B cell (primary cell): ENCODE measurements around the gene B4GALT1. TPM values are rescaled to one million over a fixed set of nuclear protein-coding genes. Genes with fewer than 3 reads are reported as not detected.

Source experiments
- ATAC-seq: fragments of 200-7000 bp; cut with Tn5 transposase; one replicate; pipeline ENCODE4 v1.10.0; 2021; ENCODE audit warnings: low read depth, mild to moderate bottlenecking, moderate number of reproducible peaks, moderate library complexity
- CTCF ChIA-PET: fragments of 350-600 bp; sonication (Branson Sonifier 250); formaldehyde crosslinking; loops from one replicate; lab custom pipeline; 2021; ENCODE audit warnings: antibody characterized with exemption, inconsistent platforms; lab: Charles Lee
- POLR2A ChIA-PET: fragments of 350-600 bp; sonication (Branson Sonifier 250); formaldehyde crosslinking; loops from one replicate; lab custom pipeline; 2021; ENCODE audit warnings: antibody characterized with exemption; lab: Charles Lee
- DNase-seq: peaks from one replicate; pipeline ENCODE4 v3.0.0; 2013
- H2AFZ ChIP-seq: 2 replicates; pipeline ENCODE4 v1.6.1; 2012; ENCODE audit warnings: mild to moderate bottlenecking, low read depth, low read length; ENCODE audit not compliant: insufficient read depth, poor library complexity, severe bottlenecking
- H3K27ac ChIP-seq, 2 donors: 1 replicate in 1 of 2; 2 replicates in 1 of 2; pipeline ENCODE4 v1.5.1; 2012 to 2013; ENCODE audit warnings: low read length in 2 of 2, mild to moderate bottlenecking in 2 of 2, moderate library complexity in 1 of 2
- H3K27me3 ChIP-seq, 4 experiments: fragments of 200-600 bp in 1 of 4; sonication (generic) in 1 of 4; replicated peaks in 1 of 4; 1 replicate in 2 of 4; 2 replicates in 2 of 4; pipeline versions ENCODE4 v1.6.1 to v1.7.0; 2013 to 2016; ENCODE audit warnings: low read length in 3 of 4, mild to moderate bottlenecking in 2 of 4, mixed read lengths in 1 of 4, moderate library complexity in 1 of 4; ENCODE audit not compliant: insufficient read depth in 4 of 4, control insufficient read depth in 3 of 4; ENCODE audit errors: control extremely low read depth in 1 of 4
- H3K36me3 ChIP-seq, 2 experiments: replicated peaks in 1 of 2; 1 replicate in 1 of 2; 2 replicates in 1 of 2; pipeline versions ENCODE4 v1.6.1 to v1.7.1; 2013; ENCODE audit warnings: low read length in 1 of 2; ENCODE audit not compliant: insufficient read depth in 2 of 2, control insufficient read depth in 1 of 2; ENCODE audit errors: control extremely low read depth in 1 of 2, extremely low read depth in 1 of 2
- H3K4me1 ChIP-seq, 2 donors: fragments of 200-600 bp in 1 of 2; sonication (generic) in 1 of 2; 1 replicate in 1 of 2; 2 replicates in 1 of 2; pipeline versions ENCODE4 v1.5.1 to v1.6.1; 2013 to 2017; ENCODE audit warnings: low read length in 2 of 2; ENCODE audit not compliant: control insufficient read depth in 2 of 2, insufficient read depth in 2 of 2
- H3K4me2 ChIP-seq: replicated peaks from 2 replicates; pipeline ENCODE3; 2012; ENCODE audit warnings: mild to moderate bottlenecking, low read depth, low read length; ENCODE audit not compliant: poor library complexity, severe bottlenecking
- H3K4me3 ChIP-seq, 5 experiments: fragments of 200-600 bp in 1 of 5; sonication (generic) in 1 of 5; 1 replicate in 3 of 5; 2 replicates in 2 of 5; pipeline versions ENCODE4 v1.5.1 to v1.7.0; 2011 to 2016; ENCODE audit warnings: low read length in 4 of 5, mild to moderate bottlenecking in 4 of 5, low read depth in 2 of 5, control low read depth in 1 of 5, moderate library complexity in 1 of 5; ENCODE audit not compliant: insufficient read depth in 1 of 5; ENCODE audit errors: control extremely low read depth in 1 of 5, extremely low read depth in 1 of 5
- H3K79me2 ChIP-seq: fragments of 200-600 bp; sonication (generic); one replicate; pipeline ENCODE4 v1.6.0; 2016; ENCODE audit warnings: low read length; ENCODE audit not compliant: control insufficient read depth, insufficient read depth
- H3K9ac ChIP-seq: fragments of 200-600 bp; sonication (generic); 2 replicates; pipeline ENCODE4 v1.6.1; 2017; ENCODE audit warnings: mild to moderate bottlenecking, low read length, moderate library complexity
- H3K9me3 ChIP-seq, 3 donors: one replicate each; pipeline versions ENCODE4 v1.6.1 to v1.7.1; 2013; ENCODE audit warnings: low read length in 2 of 3; ENCODE audit not compliant: control insufficient read depth in 2 of 3, insufficient read depth in 1 of 3; ENCODE audit errors: control extremely low read depth in 1 of 3
- H4K20me1 ChIP-seq: 2 replicates; pipeline ENCODE4 v1.6.0; 2012; ENCODE audit warnings: mild to moderate bottlenecking, low read length; ENCODE audit not compliant: insufficient read depth, control insufficient read depth, poor library complexity, severe bottlenecking
- H3K27ac Mint-ChIP-seq: one replicate; pipeline ENCODE4 v1.8.0; 2021; ENCODE audit warnings: mixed read lengths
- H3K27me3 Mint-ChIP-seq: one replicate; pipeline ENCODE4 v1.8.0; 2021; ENCODE audit warnings: mixed read lengths
- H3K4me1 Mint-ChIP-seq: one replicate; pipeline ENCODE4 v1.8.0; 2021; ENCODE audit warnings: mixed read lengths
- H3K4me3 Mint-ChIP-seq: one replicate; pipeline ENCODE4 v1.8.0; 2021; ENCODE audit warnings: mixed read lengths
- H3K9me3 Mint-ChIP-seq: one replicate; pipeline ENCODE4 v1.8.0; 2022; ENCODE audit warnings: mixed read lengths; ENCODE audit not compliant: insufficient read depth
- EZH2 ChIP-seq: IDR thresholded peaks from 2 replicates; pipeline ENCODE4 v1.6.1; 2012; ENCODE audit warnings: borderline replicate concordance, low read depth, mild to moderate bottlenecking, moderate library complexity, low read length; ENCODE audit not compliant: insufficient read depth, poor library complexity, severe bottlenecking
- WGBS: methylation state at CpG from one replicate; pipeline ENCODE4 v1.1.5; 2013; ENCODE audit warnings: missing lambda C conversion rate; ENCODE audit not compliant: insufficient coverage; 5-methylcytosine and 5-hydroxymethylcytosine counted together
- intact Hi-C: fragments of 100-400 bp; cut with micrococcal nuclease; formaldehyde crosslinking; loops from one replicate; pipeline ENCODE4 v1.10.0; 2022
- polyA plus RNA-seq: library from polyadenylated mRNA; depleted of rRNA; stranded (reverse); fragments of >200 nt; gene quantifications from 2 replicates; pipeline ENCODE4 v1.2.3, GENCODE V29; 2012
- total RNA-seq, 2 donors: library from RNA; stranded (reverse); fragments of 120-200 nt in 1 of 2; gene quantifications; 1 replicate in 1 of 2; 2 replicates in 1 of 2; pipeline versions ENCODE4 v1.2.3 to v1.2.4, GENCODE V29; 2013 to 2022
- TF ChIP-seq, protein P1 (sequence below): fragments of 200-600 bp; IDR thresholded peaks from one replicate; pipeline ENCODE4 v1.8.0; 2022; ENCODE audit warnings: antibody characterized with exemption, mild to moderate bottlenecking

B4GALT1 gene
- total and polyA plus RNA-seq, 2 donors (not counting 1 experiment from before 2014, with no cell fraction given) = 49.2 to 201 TPM

DNA sequence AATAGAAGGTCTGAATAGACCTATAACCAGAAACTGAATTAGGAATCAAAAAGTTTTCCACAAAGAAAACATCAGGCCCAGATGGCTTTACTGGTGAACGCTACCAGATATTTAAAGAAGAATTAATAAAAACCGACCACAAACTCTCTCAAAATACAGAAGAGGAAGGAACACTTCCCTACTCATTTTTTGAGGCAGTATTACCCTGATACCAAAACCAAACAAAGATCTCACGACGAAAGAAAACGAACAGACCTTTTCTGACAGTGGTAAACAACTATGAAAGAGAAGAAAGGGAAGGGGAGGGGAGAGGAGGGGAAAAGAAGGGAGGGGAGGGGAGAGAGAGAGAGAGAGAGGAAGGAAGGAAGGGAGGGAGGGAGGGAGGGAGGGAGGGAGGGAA is 13.5 kb downstream of the B4GALT1 start:
- Mint-ChIP-seq H3K27ac (peak overlapping the region; percentile 84), H3K9me3 (no peaks in the 10 kb centered on the region), H3K4me3 (peak overlapping the region; percentile 72), H3K27me3 (no peaks in the 10 kb centered on the region), H3K4me1 (peaks cover 85% of the 10 kb centered on the region)
- no peak for TF ChIP-seq EZH2
- TF ChIP-seq, protein P1, sequence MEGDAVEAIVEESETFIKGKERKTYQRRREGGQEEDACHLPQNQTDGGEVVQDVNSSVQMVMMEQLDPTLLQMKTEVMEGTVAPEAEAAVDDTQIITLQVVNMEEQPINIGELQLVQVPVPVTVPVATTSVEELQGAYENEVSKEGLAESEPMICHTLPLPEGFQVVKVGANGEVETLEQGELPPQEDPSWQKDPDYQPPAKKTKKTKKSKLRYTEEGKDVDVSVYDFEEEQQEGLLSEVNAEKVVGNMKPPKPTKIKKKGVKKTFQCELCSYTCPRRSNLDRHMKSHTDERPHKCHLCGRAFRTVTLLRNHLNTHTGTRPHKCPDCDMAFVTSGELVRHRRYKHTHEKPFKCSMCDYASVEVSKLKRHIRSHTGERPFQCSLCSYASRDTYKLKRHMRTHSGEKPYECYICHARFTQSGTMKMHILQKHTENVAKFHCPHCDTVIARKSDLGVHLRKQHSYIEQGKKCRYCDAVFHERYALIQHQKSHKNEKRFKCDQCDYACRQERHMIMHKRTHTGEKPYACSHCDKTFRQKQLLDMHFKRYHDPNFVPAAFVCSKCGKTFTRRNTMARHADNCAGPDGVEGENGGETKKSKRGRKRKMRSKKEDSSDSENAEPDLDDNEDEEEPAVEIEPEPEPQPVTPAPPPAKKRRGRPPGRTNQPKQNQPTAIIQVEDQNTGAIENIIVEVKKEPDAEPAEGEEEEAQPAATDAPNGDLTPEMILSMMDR = no peak
- Histone ChIP-seq H3K4me1 (peaks cover 86 to 92% of the 10 kb centered on the region in 2 donors), H3K27me3 (no peaks in the 10 kb centered on the region), H2AFZ (no peak overlapping the region), H3K27ac (peak overlapping the region; percentile 76 to 92), H3K4me3 (peak overlapping the region; percentile 9 to 50 (median 18)), H3K36me3 (peaks cover 0 to 4% of the 10 kb centered on the region in 2 experiments), H4K20me1 (peaks cover 10% of the 10 kb centered on the region), H3K79me2 (peaks cover 98% of the 10 kb centered on the region), H3K4me2 (peak overlapping the region; percentile 69), H3K9me3 (no peaks in the 10 kb centered on the region), H3K9ac (peak overlapping the region; percentile 52)
- intact Hi-C loops = loop anchor here (1.0 to 2.0 kb wide), 2 partner anchors 10 to 13 kb away; partner anchors contain the start of gene B4GALT1
- ChIA-PET POLR2A (no interaction called here), CTCF (interaction anchor here (1.7 to 3.9 kb wide), 2 partner anchors 13 to 72 kb away, joined by 8 to 15 read pairs; no protein-coding TSS in a partner anchor)
- peak; percentile 60 for ATAC-seq
- peak; percentile 68 for DNase-seq
- WGBS = no CpG with 5 or more reads among the region's 5 CpGs

DNA sequence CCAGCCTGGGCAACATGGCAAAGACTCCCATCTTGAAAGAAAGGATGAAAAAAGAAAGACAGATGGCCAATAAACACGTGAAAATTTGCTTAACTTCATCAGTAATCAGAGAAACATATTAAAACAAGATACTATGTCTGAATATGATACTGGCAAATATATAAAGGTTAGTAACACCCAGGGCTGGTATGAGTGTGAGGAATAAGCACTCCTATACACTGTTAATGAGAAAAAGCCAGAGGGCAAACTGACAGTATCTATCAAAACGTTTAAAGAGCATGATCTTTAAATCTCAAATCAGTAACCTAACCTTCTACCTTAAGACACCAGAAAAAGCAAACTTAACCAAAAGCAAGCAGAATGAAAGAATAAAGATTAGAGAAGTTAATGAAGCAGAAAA is 14.1 kb downstream of the B4GALT1 start:
- Histone ChIP-seq H3K9ac (peak overlapping the region; percentile 52), H3K27me3 (no peaks in the 10 kb centered on the region), H3K4me3 (peak overlapping the region in 3 of 5 experiments; percentile 9 to 50 (median 38)), H3K4me2 (peak overlapping the region; percentile 69), H3K36me3 (peaks cover 0 to 7% of the 10 kb centered on the region in 2 experiments), H4K20me1 (peaks cover 16% of the 10 kb centered on the region), H3K79me2 (peaks cover 98% of the 10 kb centered on the region), H3K9me3 (no peaks in the 10 kb centered on the region), H3K27ac (peak overlapping the region; percentile 76 to 92), H2AFZ (no peak overlapping the region), H3K4me1 (peaks cover 86 to 92% of the 10 kb centered on the region in 2 donors)
- DNase-seq (no peak), ATAC-seq (no peak)
- CTCF ChIA-PET = interaction anchor here (1.4 to 3.9 kb wide), 3 partner anchors 12 to 73 kb away, joined by 4 to 15 read pairs (median 8); no protein-coding TSS in a partner anchor
- POLR2A ChIA-PET = interaction anchor here (0.5 kb wide), 1 partner anchor 78 kb away, joined by 3 read pairs; no protein-coding TSS in a partner anchor
- WGBS = no CpG with 5 or more reads among the region's 2 CpGs
- peak overlapping the region; percentile 81 for H3K27ac Mint-ChIP-seq
- H3K4me3 Mint-ChIP-seq = peak overlapping the region; percentile 72
- peaks cover 85% of the 10 kb centered on the region for H3K4me1 Mint-ChIP-seq
- TF ChIP-seq, protein P1 = no peak
- no peak for TF ChIP-seq EZH2
- H3K9me3 Mint-ChIP-seq = no peaks in the 10 kb centered on the region
- intact Hi-C loops = loop anchor here (1.0 to 2.0 kb wide), 2 partner anchors 10 to 14 kb away; partner anchors contain the start of gene B4GALT1
- H3K27me3 Mint-ChIP-seq = no peaks in the 10 kb centered on the region
